ENCODE data around the gene KBTBD13.
"Not testable (repeated sequence)": the region's sequence is repeated elsewhere in the genome, so short reads cannot be mapped to it uniquely, and the experiment has no call there.

The KBTBD13 gene

DNA sequence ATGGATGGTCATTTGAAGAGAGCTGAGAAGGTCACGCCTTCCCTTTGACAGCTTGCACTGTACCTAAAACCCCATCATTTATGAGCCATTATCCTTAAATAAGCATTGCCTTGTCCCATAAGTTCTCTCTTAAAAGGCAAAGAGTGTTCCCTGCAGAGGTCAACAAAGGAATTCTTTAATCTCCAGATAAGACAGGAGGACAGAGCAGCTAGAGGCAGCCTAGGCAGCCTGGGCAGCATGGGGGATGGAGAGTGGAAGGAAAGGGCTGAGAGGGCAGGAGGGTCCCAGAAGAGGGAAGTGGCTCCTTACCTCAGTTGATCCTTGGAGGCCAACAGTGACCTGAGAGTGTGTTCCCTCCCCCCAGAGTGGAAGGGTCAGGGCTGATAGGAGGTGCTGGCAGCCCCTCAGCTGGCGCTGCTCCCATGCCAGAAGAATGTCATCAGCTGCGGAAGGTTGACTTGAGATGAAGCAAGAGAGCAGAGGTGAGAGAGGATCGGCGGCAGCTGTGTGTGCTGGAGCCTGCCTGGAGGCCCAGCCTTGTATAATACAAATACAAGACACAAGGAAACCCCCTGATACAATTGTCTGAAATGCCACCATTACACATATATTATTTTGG lies 12.8 kb downstream of the KBTBD13 start:
- DNase-seq (ENCODE audit: low spot score): peak; percentile 62

DNA sequence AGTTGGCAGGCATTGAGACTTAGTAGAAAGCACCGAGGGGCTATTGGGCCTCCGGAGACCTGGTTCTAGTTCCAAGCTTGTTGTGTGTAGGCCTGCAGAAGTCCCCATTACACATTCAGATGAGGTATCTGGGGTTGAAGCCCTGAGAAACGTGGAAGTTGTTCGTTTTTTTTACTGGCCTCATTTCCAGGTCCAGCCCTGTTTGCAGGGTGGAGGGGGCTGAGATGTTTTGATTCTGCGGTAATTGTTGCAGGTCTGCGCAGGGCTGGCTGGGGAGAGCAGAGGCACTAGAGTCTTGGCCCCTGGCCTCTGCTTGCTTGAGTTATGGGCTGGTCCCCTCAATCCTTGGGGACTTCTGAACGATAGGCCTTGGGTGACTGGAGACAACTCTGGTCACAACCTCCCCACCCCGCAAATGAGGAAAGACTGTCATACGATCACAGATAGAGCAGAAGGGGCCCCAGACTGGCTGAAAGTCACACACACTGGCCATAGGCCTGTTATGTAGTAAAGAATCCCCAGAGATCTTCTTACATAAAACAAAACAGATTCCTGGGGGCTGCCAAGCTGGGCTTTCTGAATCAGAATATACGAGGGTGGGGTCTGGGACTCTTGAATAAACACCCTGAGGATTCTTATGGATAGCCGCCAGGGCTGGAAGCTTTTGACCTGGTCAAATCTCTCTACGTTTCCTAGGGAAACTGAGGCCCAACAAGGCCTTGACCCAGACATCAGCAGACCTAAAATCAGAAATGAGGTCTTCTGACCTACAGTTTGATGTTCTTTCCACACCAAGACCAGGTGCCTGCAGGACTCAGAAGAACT lies 15.6 kb downstream of the KBTBD13 start:
- DNase-seq (ENCODE audit: low spot score): no peak

DNA sequence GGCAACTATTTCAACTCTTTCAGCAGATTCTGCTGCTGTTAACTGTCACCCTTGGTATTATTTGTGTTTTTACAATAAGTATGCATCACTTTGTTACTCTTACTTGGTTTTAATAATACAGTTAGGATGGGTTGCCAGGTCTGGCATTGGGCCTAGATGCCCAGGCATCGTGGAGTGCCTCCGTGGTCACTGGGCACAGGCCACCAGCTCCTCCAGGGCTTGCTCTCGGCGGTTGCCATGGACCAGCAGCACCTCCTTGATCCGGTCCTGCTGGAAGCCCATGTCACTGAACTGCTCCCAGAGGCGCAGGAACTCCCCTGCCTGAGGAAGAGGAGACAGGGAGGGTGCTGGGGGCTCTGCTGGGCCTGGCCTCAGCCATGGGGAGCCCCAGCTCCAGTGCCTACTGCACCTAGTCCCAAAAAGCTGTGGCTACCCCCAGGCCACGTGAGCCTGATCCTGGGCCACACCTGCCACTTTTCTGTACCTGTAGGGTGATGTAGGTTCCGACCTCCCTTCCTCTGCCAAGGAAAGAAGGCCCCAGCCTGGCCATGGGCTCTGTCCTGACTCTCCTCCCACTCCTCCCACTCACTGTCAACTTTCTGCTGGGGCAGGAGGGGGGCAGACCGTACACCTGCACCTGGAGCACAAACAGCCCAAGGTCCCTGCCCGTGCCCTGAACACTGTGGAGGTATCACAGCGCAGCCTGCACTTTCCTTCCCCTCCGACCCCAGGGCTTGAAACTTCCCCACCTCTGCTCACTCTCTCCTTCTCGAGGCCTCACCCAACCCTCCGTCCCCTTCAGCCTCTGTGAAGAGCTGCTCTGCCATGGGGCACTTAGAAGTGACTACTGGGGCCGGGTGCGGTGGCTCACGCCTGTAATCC lies 16.6 kb downstream of the KBTBD13 start:
- no peak for DNase-seq (ENCODE audit: low spot score)

GRCh38 chr15:65093793-65094170 lies 17.2 kb downstream of the KBTBD13 start:
- not testable (repeated sequence) for DNase-seq (ENCODE audit: low spot score)

DNA sequence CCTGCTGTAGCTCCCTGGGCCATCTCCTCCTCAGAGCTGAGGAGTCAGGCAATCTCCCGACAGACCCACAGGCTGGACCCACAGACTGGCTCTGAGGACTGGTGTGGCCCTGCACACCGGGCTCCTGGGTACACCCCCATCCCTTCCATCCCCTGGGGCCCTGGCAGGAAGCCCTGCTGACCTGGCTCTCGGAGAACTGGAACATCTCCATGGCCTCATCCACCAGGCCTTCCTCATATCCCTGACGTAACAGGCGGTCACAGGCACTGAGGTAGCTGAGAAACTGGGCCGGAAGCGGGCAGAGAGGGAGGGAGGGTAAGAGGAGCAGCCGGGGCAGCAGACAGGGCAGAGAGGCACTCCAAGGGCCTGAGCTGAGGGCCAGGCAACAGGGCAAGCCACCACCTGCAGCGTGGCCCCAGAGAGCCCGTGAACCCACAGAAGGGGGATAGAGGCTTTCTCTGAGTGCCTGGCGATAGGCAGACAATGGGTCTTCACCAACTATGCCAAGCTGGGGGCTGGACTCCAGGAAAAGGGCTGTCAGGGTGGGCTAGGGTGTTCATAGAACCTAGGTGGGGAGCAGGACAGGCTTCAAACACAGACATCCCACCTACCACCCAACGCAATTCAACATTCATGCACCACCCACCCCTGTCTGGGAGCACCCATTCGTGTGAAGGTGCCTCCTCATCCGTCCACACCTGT lies 17.9 kb downstream of the KBTBD13 start:
- no peak for DNase-seq (ENCODE audit: low spot score)

GRCh38 chr15:65095011-65095746 lies 18.6 kb downstream of the KBTBD13 start:
- no peak for DNase-seq (ENCODE audit: low spot score)

- DNase-seq (ENCODE audit: low spot score): no peak
Observed at GRCh38 chr15:65095747-65096104, 19.2 kb downstream of the KBTBD13 start.

GRCh38 chr15:65096481-65097385 lies 20.2 kb downstream of the KBTBD13 start:
- no peak for DNase-seq (ENCODE audit: low spot score)

- no peak for DNase-seq (ENCODE audit: low spot score)
Observed at GRCh38 chr15:65097651-65098263, 21.2 kb downstream of the KBTBD13 start.

- DNase-seq (ENCODE audit: low spot score): no peak
Observed at GRCh38 chr15:65099336-65099735, 22.8 kb downstream of the KBTBD13 start.

GRCh38 chr15:65099801-65100200 lies 23.3 kb downstream of the KBTBD13 start:
- DNase-seq (ENCODE audit: low spot score): not testable (repeated sequence)

DNA sequence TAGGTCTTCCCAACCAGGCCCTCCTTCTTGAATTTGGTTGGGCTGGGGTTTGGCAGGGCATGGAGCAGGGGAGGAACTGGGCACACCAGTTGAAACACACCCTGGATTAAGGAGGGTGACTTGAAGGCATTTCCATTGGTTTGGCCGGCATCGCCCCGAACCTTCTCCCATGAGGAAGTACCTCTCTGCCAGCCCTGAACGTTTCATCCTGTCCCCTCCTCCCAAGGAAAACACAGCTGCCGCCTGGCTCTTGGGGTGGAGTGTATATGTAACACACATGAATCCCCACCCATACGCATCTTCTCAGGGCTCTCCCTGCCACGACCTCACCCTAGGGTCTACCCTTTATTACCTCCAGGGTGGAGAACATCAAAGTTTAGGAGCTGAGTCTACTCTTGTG lies 23.9 kb downstream of the KBTBD13 start:
- DNase-seq (ENCODE audit: low spot score): no peak

GRCh38 chr15:65101411-65101890 lies 24.9 kb downstream of the KBTBD13 start:
- peak; percentile 86 for DNase-seq (ENCODE audit: low spot score)

DNA sequence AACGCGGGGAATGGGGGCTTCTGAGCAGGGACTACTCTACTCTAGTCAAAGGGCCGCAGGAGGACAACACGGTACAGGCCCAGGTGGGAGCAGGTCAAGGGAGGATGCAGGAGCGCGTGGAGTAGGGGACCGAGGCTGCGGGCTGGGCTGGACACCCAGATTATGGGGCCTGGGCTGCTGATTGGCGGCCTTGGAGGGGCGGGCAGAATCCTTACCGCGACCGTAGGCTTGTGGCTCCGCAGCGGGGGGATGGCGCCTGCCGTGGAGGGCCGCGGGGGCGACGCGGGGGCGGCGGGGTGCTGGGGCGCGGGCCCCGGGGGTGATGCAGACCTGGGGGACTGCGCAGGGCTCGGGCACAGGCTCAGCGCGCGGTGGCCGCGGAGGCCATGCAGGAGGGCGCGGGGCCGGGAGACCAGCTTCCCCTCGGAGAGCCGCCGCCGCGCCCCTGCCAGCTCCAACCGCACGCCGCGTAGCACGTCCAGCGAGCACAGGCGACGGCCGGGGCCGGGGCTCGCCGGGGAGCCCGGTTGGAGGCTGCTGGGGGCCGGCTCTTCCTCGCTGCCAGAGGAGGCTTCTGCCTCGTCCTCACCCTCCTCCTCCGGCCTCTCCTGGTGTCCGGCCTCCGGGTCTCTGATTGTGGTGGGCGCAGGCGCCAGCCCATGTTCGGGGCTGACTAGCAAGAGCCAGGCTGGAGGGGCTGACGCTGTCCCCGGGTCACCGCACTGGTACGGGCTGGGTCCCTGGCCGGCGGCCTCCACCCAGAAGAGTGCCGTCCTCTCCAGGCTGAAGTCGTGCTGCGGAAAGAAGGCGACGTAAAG lies 25.6 kb downstream of the KBTBD13 start:
- no peak for DNase-seq (ENCODE audit: low spot score)

- no peak for DNase-seq (ENCODE audit: low spot score)
Observed at GRCh38 chr15:65102912-65103311, 26.4 kb downstream of the KBTBD13 start.

DNA sequence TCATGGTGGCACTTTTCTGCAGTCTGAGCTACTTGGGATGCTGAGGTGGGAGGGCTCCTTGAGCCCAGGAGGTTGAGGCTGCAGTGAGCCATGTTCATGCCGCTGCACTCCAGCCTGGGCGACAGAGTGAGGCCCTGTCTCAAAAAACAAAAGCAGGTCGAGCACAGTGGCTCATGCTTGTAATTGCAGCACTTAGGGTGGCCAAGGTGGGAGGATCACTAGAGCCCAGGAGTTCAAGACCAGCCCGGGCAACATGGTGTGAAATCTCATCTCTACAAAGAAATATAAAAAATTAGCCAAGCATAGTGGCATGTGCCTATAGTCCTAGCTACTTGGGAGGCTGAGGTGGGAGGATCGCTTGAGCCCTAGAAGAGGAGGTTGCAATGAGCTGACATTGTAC lies 28.5 kb downstream of the KBTBD13 start:
- DNase-seq (ENCODE audit: low spot score): no peak

DNA sequence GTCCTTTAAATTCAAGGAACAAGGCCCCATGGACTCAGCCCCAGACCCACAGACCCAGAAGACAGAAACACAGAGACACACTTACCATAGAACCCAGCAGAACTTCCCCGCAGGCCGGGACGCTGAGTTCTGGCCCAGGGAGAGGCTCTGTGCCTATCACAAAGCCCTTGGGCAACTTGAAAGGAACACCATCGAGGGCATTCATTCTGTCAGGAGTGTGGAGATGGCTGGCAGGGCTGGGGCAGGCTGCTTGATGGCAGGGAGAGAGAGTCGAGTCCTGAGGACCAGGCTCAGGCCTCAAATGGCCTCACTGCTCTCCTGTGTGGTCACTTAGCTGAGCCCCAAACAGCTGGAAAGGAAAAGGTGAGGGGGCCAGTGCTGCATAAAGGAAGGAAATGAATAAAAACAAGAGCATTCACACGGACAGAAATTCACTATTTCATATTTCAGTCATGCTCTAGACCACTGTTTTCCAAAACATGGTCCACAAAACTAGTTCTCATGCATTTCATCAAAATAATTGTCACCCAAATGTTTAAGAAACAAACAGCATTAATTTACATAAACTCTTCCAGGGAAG lies 29.6 kb downstream of the KBTBD13 start:
- DNase-seq (ENCODE audit: low spot score): no peak

DNA sequence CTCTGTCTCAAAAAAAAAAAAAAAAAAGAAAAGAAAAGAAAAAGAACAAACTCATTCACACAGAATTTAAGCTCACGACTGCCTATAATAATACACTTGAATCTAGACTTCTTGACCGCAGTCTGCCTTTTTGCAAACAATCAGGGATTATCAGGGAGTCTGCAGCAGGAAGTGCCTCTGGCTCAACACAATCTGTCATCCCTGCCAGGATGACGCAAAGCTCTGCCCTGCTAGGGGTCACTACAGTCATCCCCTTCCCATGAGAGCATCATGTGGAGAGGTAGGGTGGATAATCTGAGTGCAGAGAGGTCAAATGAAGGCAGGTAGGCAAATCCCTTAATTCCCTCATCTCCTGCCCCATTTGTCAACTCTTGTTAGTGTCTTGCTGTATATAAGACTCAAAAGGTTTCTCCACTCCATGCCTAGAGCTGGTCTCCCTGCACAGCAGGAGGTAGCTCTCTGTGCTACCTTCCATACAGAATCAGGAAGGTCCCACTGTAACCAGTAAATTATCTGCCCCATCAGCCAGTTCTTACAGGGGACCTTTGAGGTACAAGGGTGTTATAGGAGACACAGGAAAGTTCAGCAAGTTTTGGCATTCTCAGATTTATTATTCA lies 34.2 kb downstream of the KBTBD13 start:
- DNase-seq (ENCODE audit: low spot score): no peak

Measured in AG08396 (cell line).